Type B pancreatic cell (in vitro differentiated cells): Measurements from ENCODE around the gene IGFBP3. TPM values are rescaled to one million over a fixed set of nuclear protein-coding genes. Genes with fewer than 3 reads are reported as not detected.
"Not testable (repeated sequence)": the region's sequence is repeated elsewhere in the genome, so short reads cannot be mapped to it uniquely, and the experiment has no call there.

Source experiments
- DNase-seq: peaks from one replicate; pipeline ENCODE4 v3.0.0; 2021; ENCODE audit warnings: mixed read lengths; ENCODE audit not compliant: unreplicated experiment; ENCODE audit errors: extremely low spot score
- H3K27ac Mint-ChIP-seq: 2 replicates; pipeline ENCODE4 v1.8.0; 2021; ENCODE audit warnings: mild to moderate bottlenecking, mixed read lengths
- H3K27me3 Mint-ChIP-seq: 2 replicates; pipeline ENCODE4 v1.8.0; 2021; ENCODE audit warnings: mixed read lengths
- H3K36me3 Mint-ChIP-seq: 2 replicates; pipeline ENCODE4 v1.8.0; 2021; ENCODE audit warnings: mixed read lengths
- H3K4me1 Mint-ChIP-seq: one replicate; pipeline ENCODE4 v1.8.0; 2021; ENCODE audit warnings: mixed read lengths; ENCODE audit not compliant: unreplicated experiment
- H3K4me3 Mint-ChIP-seq: 2 replicates; pipeline ENCODE4 v1.8.0; 2021; ENCODE audit warnings: mild to moderate bottlenecking, mixed read lengths
- H3K9me3 Mint-ChIP-seq: 2 replicates; pipeline ENCODE4 v1.8.0; 2021; ENCODE audit warnings: mixed read lengths
- total RNA-seq: library from RNA; stranded (reverse); gene quantifications from 2 replicates; pipeline ENCODE4 v1.2.1, GENCODE V29; 2021; ENCODE audit warnings: low replicate concordance
- TF ChIP-seq, protein P1 (sequence below): fragments of 200-600 bp; sonication (generic); conservative IDR thresholded peaks from 2 replicates; pipeline ENCODE4 v1.5.0; 2021; ENCODE audit warnings: antibody characterized with exemption, mild to moderate bottlenecking

IGFBP3 gene
- total RNA-seq, 1 donor from 2014 or later, result 336 TPM

DNA sequence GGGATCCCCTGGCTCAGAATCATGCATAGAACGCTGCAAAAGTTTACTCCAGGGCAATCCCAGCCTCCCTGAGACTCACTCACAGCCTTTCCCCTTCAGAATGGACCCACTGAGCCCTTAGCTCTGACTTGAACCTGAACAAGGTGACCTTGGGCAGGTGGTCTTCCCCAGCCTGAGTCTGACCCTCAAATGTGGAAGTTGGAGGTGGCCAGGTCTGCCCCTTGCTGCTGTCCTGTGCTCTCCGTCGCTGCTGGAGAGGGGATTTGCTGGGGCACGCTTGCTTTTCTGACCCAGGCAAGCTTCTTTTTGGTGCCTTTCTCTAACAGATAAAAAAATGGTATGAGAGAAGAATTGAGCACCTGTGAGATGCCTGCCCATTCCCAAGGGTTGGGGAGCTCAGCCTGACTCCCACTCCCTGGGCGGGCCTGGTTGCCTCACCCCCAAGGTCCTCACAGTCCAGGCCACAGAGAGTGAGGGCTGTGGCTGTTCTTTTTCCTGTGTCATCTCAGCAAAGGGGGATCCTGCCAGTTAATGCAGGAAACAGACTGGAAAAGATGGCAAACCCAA lies 46.6 kb upstream of the IGFBP3 start:
- Mint-ChIP-seq H3K4me1 (peaks cover 5% of the 10 kb centered on the region), H3K4me3 (no peak overlapping the region), H3K9me3 (no peaks in the 10 kb centered on the region), H3K27ac (no peak overlapping the region), H3K36me3 (no peaks in the 10 kb centered on the region), H3K27me3 (no peaks in the 10 kb centered on the region)
- DNase-seq, result no peak
- TF ChIP-seq, protein P1, sequence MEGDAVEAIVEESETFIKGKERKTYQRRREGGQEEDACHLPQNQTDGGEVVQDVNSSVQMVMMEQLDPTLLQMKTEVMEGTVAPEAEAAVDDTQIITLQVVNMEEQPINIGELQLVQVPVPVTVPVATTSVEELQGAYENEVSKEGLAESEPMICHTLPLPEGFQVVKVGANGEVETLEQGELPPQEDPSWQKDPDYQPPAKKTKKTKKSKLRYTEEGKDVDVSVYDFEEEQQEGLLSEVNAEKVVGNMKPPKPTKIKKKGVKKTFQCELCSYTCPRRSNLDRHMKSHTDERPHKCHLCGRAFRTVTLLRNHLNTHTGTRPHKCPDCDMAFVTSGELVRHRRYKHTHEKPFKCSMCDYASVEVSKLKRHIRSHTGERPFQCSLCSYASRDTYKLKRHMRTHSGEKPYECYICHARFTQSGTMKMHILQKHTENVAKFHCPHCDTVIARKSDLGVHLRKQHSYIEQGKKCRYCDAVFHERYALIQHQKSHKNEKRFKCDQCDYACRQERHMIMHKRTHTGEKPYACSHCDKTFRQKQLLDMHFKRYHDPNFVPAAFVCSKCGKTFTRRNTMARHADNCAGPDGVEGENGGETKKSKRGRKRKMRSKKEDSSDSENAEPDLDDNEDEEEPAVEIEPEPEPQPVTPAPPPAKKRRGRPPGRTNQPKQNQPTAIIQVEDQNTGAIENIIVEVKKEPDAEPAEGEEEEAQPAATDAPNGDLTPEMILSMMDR, result no peak

DNA sequence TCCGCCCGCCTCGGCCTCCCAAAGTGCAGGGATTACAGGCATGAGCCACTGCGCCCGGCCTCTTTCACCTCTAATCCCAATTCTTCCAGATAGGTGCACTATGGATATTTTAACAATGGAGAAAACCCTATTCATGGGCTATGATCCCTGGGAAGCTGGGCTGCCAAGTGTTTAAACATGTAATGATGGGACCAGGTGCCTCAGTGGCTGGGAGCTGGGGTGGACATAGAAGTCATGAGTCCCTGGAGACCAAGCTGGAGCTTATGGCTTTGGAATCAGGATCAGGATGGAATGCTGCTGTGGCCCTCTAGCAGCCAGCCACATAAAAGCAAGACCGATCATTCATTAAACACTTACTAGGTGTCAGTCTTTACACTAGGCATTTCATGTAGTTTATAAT lies 41.8 kb upstream of the IGFBP3 start:
- no peak for DNase-seq
- TF ChIP-seq, protein P1, result no peak
- H3K9me3 Mint-ChIP-seq, result no peaks in the 10 kb centered on the region

DNA sequence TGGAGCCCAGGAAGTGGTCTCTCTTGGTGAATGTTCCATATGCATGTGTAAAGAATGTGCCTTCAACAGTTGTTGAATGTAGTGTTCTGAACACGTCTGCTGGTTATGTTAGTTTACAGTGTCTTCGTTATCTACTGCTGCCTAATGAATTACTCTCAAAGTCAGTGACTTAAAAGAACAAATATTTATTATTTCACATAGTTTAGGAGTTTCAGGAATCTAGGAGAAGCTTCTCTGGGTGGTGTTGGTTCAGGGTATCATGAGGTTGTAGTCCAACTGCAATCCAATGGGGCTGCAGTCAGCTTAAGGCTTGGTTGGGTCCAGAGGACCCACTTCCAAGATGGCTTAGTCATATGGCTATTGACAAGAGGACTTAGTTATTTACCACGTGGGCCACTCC lies 36.6 kb upstream of the IGFBP3 start:
- Mint-ChIP-seq H3K36me3 (no peaks in the 10 kb centered on the region), H3K27ac (no peak overlapping the region), H3K4me3 (no peak overlapping the region), H3K4me1 (no peaks in the 10 kb centered on the region), H3K9me3 (no peaks in the 10 kb centered on the region), H3K27me3 (no peaks in the 10 kb centered on the region)
- DNase-seq, result no peak
- TF ChIP-seq, protein P1, result no peak

More for the DNA sequence above, 41.8 kb upstream of the IGFBP3 start:
- Mint-ChIP-seq H3K4me3 (no peak overlapping the region), H3K36me3 (no peaks in the 10 kb centered on the region), H3K27ac (no peak overlapping the region), H3K27me3 (no peaks in the 10 kb centered on the region), H3K4me1 (no peaks in the 10 kb centered on the region)

DNA sequence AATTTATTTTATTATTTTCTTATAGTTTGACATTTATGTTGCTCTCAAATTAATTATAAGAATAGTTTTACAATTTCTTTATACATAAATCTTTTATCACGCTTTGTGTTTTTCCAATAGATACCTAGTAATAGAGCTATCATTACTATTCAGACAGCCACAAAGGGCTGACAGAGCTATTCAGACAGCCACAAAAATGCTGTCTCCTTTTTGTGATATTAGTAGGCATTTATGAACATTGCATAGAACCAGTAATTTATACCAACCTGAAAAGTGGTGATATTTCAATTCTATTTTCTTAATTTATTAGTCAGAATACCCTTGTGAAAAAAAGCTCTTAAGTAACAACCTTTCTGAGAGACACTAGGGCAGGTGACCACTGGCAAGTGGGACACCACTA lies 34.2 kb upstream of the IGFBP3 start:
- Mint-ChIP-seq H3K27me3 (no peaks in the 10 kb centered on the region), H3K9me3 (no peaks in the 10 kb centered on the region), H3K36me3 (no peaks in the 10 kb centered on the region), H3K4me1 (no peaks in the 10 kb centered on the region), H3K4me3 (no peak overlapping the region), H3K27ac (no peak overlapping the region)
- no peak for DNase-seq
- TF ChIP-seq, protein P1, result no peak

DNA sequence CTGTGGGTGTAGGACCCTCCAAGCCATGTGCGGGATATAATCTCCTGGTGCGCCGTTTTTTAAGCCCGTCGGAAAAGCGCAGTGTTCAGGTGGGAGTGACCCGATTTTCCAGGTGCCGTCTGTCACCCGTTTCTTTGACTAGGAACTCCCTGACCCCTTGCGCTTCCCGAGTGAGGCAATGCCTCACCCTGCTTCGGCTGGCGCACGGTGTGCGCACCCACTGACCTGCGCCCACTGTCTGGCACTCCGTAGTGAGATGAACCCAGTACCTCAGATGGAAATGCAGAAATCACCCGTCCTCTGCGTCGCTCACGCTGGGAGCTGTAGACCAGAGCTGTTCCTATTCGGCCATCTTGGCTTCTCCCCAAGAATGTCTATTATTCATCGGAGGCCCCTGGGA lies 32.0 kb upstream of the IGFBP3 start:
- not testable (repeated sequence) for DNase-seq, H3K27ac Mint-ChIP-seq, H3K4me3 Mint-ChIP-seq, H3K4me1 Mint-ChIP-seq, H3K36me3 Mint-ChIP-seq, H3K27me3 Mint-ChIP-seq, H3K9me3 Mint-ChIP-seq

DNA sequence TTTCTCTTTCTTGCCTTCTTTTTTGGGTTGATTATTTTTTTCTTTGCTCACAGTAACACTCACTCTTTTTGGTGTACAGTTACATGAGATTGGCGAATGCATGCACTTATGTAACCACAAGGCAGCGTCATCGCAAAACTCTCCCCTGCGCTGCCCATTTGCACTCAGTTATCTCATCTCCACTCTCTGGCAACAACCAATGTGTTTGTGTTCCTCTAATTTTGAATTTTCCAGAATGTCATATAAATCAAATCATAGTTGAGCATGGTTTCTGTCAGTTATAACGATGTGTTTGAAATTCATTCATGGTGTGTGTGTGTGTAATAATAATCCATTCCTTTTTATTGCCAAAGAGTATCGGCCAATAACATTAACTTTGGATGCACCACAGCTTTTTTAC lies 23.0 kb upstream of the IGFBP3 start:
- no peak overlapping the region for H3K27ac Mint-ChIP-seq
- H3K4me1 Mint-ChIP-seq, result no peaks in the 10 kb centered on the region
- DNase-seq, result no peak
- H3K36me3 Mint-ChIP-seq, result no peaks in the 10 kb centered on the region
- H3K27me3 Mint-ChIP-seq, result no peaks in the 10 kb centered on the region
- TF ChIP-seq, protein P1, result no peak
- H3K4me3 Mint-ChIP-seq, result no peak overlapping the region
- H3K9me3 Mint-ChIP-seq, result no peaks in the 10 kb centered on the region
